Mesenchymal stem cell (in vitro differentiated cells and primary cell): ENCODE data around the gene PRR30.
A peak's percentile ranks its signal among the peaks of the same experiment; 100 is the strongest.

Source experiments
- DNase-seq: peaks from one replicate; pipeline ENCODE4 v3.0.0-alpha.2; 2013
- H2AFZ ChIP-seq: one replicate; pipeline ENCODE4 v1.6.1; 2013; ENCODE audit warnings: low read depth, mild to moderate bottlenecking, control low read depth, inconsistent platforms, low read length, moderate library complexity
- H2AK5ac ChIP-seq: 2 replicates; pipeline ENCODE4 v1.6.1; 2013; ENCODE audit warnings: low read length, moderate library complexity, mild to moderate bottlenecking, inconsistent platforms; ENCODE audit not compliant: severe bottlenecking
- H2BK120ac ChIP-seq: one replicate; pipeline ENCODE4 v1.6.1; 2013; ENCODE audit warnings: low read depth, mild to moderate bottlenecking, inconsistent platforms, low read length, moderate library complexity
- H2BK12ac ChIP-seq, 2 experiments: one replicate each; pipeline ENCODE4 v1.6.1; 2013; ENCODE audit warnings: inconsistent platforms in 2 of 2, low read length in 2 of 2, mild to moderate bottlenecking in 2 of 2, moderate library complexity in 2 of 2, control low read depth in 1 of 2
- H2BK15ac ChIP-seq: one replicate; pipeline ENCODE4 v1.6.1; 2013; ENCODE audit warnings: mild to moderate bottlenecking, low read depth, inconsistent platforms; ENCODE audit not compliant: poor library complexity, severe bottlenecking
- H2BK5ac ChIP-seq: 2 replicates; pipeline ENCODE4 v1.6.1; 2013; ENCODE audit warnings: low read depth, mild to moderate bottlenecking, low read length, control low read depth, inconsistent platforms; ENCODE audit not compliant: poor library complexity, severe bottlenecking
- H3K14ac ChIP-seq, 2 experiments: one replicate each; pipeline ENCODE4 v1.6.1; 2013; ENCODE audit warnings: inconsistent platforms in 2 of 2, low read length in 2 of 2, control low read depth in 1 of 2, mild to moderate bottlenecking in 1 of 2, moderate library complexity in 1 of 2
- H3K18ac ChIP-seq, 2 experiments: one replicate each; pipeline ENCODE4 v1.6.1; 2013; ENCODE audit warnings: inconsistent platforms in 2 of 2, low read length in 2 of 2, control low read depth in 1 of 2, low read depth in 1 of 2, mild to moderate bottlenecking in 1 of 2
- H3K23ac ChIP-seq, 2 experiments: one replicate each; pipeline ENCODE4 v1.6.1; 2013; ENCODE audit warnings: inconsistent platforms in 2 of 2, low read length in 2 of 2, mild to moderate bottlenecking in 2 of 2, moderate library complexity in 2 of 2, control low read depth in 1 of 2
- H3K27ac ChIP-seq: 2 replicates; pipeline ENCODE4 v1.5.1; 2013; ENCODE audit warnings: mild to moderate bottlenecking, moderate library complexity, low read length, control low read depth, inconsistent platforms; ENCODE audit not compliant: poor library complexity, severe bottlenecking
- H3K27me3 ChIP-seq, 2 experiments: 2 replicates each; pipeline versions ENCODE4 v1.6.1 to v1.7.0; 2013; ENCODE audit warnings: low read length in 2 of 2, mild to moderate bottlenecking in 2 of 2, moderate library complexity in 2 of 2, control low read depth in 1 of 2, inconsistent platforms in 1 of 2; ENCODE audit not compliant: control insufficient read depth in 1 of 2, insufficient read depth in 1 of 2
- H3K36me3 ChIP-seq, 2 experiments: 2 replicates each; pipeline versions ENCODE4 v1.6.1 to v1.7.0; 2013; ENCODE audit warnings: low read length in 2 of 2, control low read depth in 1 of 2, inconsistent platforms in 1 of 2, low read depth in 1 of 2, mild to moderate bottlenecking in 1 of 2; ENCODE audit not compliant: insufficient read depth in 2 of 2, control insufficient read depth in 1 of 2
- H3K4ac ChIP-seq, 2 experiments: one replicate each; pipeline ENCODE4 v1.6.1; 2013; ENCODE audit warnings: inconsistent platforms in 2 of 2, low read length in 2 of 2, mild to moderate bottlenecking in 2 of 2, moderate library complexity in 2 of 2, control low read depth in 1 of 2, low read depth in 1 of 2
- H3K4me1 ChIP-seq: 2 replicates; pipeline ENCODE4 v1.6.1; 2013; ENCODE audit warnings: low read depth, low read length, control low read depth; ENCODE audit not compliant: control insufficient read depth, insufficient read depth
- H3K4me2 ChIP-seq: 2 replicates; pipeline ENCODE4 v1.6.1; 2013; ENCODE audit warnings: low read length, mild to moderate bottlenecking, inconsistent platforms; ENCODE audit not compliant: poor library complexity, severe bottlenecking
- H3K4me3 ChIP-seq, 2 experiments: 2 replicates each; pipeline versions ENCODE4 v1.5.1 to v1.7.0; 2013; ENCODE audit warnings: low read length in 2 of 2, mild to moderate bottlenecking in 2 of 2, control low read depth in 1 of 2, low read depth in 1 of 2; ENCODE audit not compliant: insufficient read depth in 1 of 2
- H3K79me1 ChIP-seq: replicated peaks from 2 replicates; pipeline ENCODE4 v1.6.1; 2013; ENCODE audit warnings: mild to moderate bottlenecking, control low read depth, low read length, inconsistent platforms; ENCODE audit not compliant: poor library complexity, severe bottlenecking
- H3K9ac ChIP-seq: 2 replicates; pipeline ENCODE4 v1.7.0; 2013; ENCODE audit warnings: mild to moderate bottlenecking, low read length, moderate library complexity
- H3K9me3 ChIP-seq: 2 replicates; pipeline ENCODE4 v1.7.0; 2013; ENCODE audit warnings: mild to moderate bottlenecking, low read length; ENCODE audit not compliant: control insufficient read depth
- H4K8ac ChIP-seq: one replicate; pipeline ENCODE4 v1.6.1; 2013; ENCODE audit warnings: inconsistent platforms, mild to moderate bottlenecking, low read length, moderate library complexity
- H4K91ac ChIP-seq: one replicate; pipeline ENCODE4 v1.6.1; 2013; ENCODE audit warnings: mild to moderate bottlenecking, low read length, inconsistent platforms
- WGBS: methylation state at CpG from one replicate; pipeline ENCODE4 v1.1.7; 2013; ENCODE audit warnings: mixed read lengths; 5-methylcytosine and 5-hydroxymethylcytosine counted together

Gene PRR30

GRCh38 chr2:27095745-27096651 is 43.2 kb downstream of the PRR30 start:
- peaks cover 0 to 11% of the 10 kb centered on the region in 2 experiments for H3K27me3 ChIP-seq
- no peaks in the 10 kb centered on the region for H3K79me1 ChIP-seq

GRCh38 chr2:27095427-27095744 is 43.8 kb downstream of the PRR30 start:
- H3K27me3 ChIP-seq, result peaks cover 0 to 8% of the 10 kb centered on the region in 2 experiments
- H3K27ac ChIP-seq, result no peak overlapping the region
- no peak overlapping the region for H3K18ac ChIP-seq
- no peak overlapping the region for H2BK15ac ChIP-seq
- DNase-seq, result no peak
- H2BK5ac ChIP-seq, result no peak overlapping the region
- no peak overlapping the region for H4K91ac ChIP-seq
- no peak overlapping the region for H2BK12ac ChIP-seq
- no peak overlapping the region for H3K4me3 ChIP-seq
- H2BK120ac ChIP-seq, result no peak overlapping the region
- H4K8ac ChIP-seq, result no peak overlapping the region
- peak overlapping the region; percentile 46 for H2AFZ ChIP-seq
- no peak overlapping the region for H3K9ac ChIP-seq
- H3K36me3 ChIP-seq, result no peaks in the 10 kb centered on the region
- no peak overlapping the region for H3K4ac ChIP-seq
- H3K9me3 ChIP-seq, result no peaks in the 10 kb centered on the region
- no peak overlapping the region for H3K23ac ChIP-seq
- 89% methylated on average over 2 of the region's 2 CpGs for WGBS
- H3K79me1 ChIP-seq, result no peaks in the 10 kb centered on the region
- H2AK5ac ChIP-seq, result no peak overlapping the region
- H3K4me2 ChIP-seq, result no peak overlapping the region
- no peak overlapping the region for H3K14ac ChIP-seq
- H3K4me1 ChIP-seq, result peaks cover 20% of the 10 kb centered on the region

More at GRCh38 chr2:27095745-27096651, 43.2 kb downstream of the PRR30 start:
- Histone ChIP-seq H3K18ac (peak overlapping the region in 1 of 2 experiments; percentile 61), H3K4me3 (peak overlapping the region in 1 of 2 experiments; percentile 71), H2BK12ac (no peak overlapping the region), H2BK15ac (no peak overlapping the region), H3K27ac (no peak overlapping the region), H2BK5ac (no peak overlapping the region), H3K9ac (peak overlapping the region; percentile 53), H3K9me3 (no peaks in the 10 kb centered on the region), H3K14ac (no peak overlapping the region), H3K4me2 (peak overlapping the region; percentile 44), H4K91ac (peak overlapping the region; percentile 41), H3K4ac (no peak overlapping the region), H3K23ac (no peak overlapping the region), H2AFZ (peak overlapping the region; percentile 46), H3K4me1 (peaks cover 20% of the 10 kb centered on the region), H2BK120ac (no peak overlapping the region), H2AK5ac (no peak overlapping the region), H4K8ac (peak overlapping the region; percentile 76), H3K36me3 (no peaks in the 10 kb centered on the region)
- peak; percentile 59 for DNase-seq
- 42% methylated on average over 18 of the region's 18 CpGs for WGBS

GRCh38 chr2:27094353-27094984 is 44.7 kb downstream of the PRR30 start:
- no peak overlapping the region for H3K4me3 ChIP-seq
- no peak overlapping the region for H2BK12ac ChIP-seq
- H2AK5ac ChIP-seq, result no peak overlapping the region
- H3K9ac ChIP-seq, result no peak overlapping the region
- no peak overlapping the region for H3K18ac ChIP-seq
- no peak overlapping the region for H2BK5ac ChIP-seq
- H3K27me3 ChIP-seq, result peaks cover under 1 to 1% of the 10 kb centered on the region in 2 experiments
- no peak for DNase-seq
- no peak overlapping the region for H3K14ac ChIP-seq
- H3K4me1 ChIP-seq, result peaks cover 18% of the 10 kb centered on the region
- no peaks in the 10 kb centered on the region for H3K36me3 ChIP-seq
- H4K91ac ChIP-seq, result no peak overlapping the region
- H4K8ac ChIP-seq, result no peak overlapping the region
- no peaks in the 10 kb centered on the region for H3K79me1 ChIP-seq
- no peak overlapping the region for H3K23ac ChIP-seq
- WGBS, result 96% methylated on average over 24 of the region's 24 CpGs
- H3K4ac ChIP-seq, result no peak overlapping the region
- H3K9me3 ChIP-seq, result no peaks in the 10 kb centered on the region
- H3K27ac ChIP-seq, result no peak overlapping the region
- no peak overlapping the region for H3K4me2 ChIP-seq
- no peak overlapping the region for H2AFZ ChIP-seq
- H2BK120ac ChIP-seq, result no peak overlapping the region
- no peak overlapping the region for H2BK15ac ChIP-seq
